Omental fat pad (tissue), 4 donors: Measurements from ENCODE around the gene SH3BP1. TPM values are rescaled to one million over a fixed set of nuclear protein-coding genes. Genes with fewer than 3 reads are reported as not detected.
"Not testable (repeated sequence)": the region's sequence is repeated elsewhere in the genome, so short reads cannot be mapped to it uniquely, and the experiment has no call there.

Source experiments
- ATAC-seq: fragments of 150-250 bp; one replicate; pipeline ENCODE4 v1.9.1; 2016; ENCODE audit warnings: mild to moderate bottlenecking, moderate library complexity; ENCODE audit not compliant: low FRiP score
- DNase-seq: peaks from one replicate; pipeline ENCODE4 v3.0.0-alpha.2; 2019; ENCODE audit warnings: low spot score
- total RNA-seq, 4 donors: library from RNA; depleted of rRNA; stranded (reverse); fragments of >200 nt; gene quantifications; one replicate each; pipeline ENCODE4 v1.1.0, GENCODE V29; 2016
- TF ChIP-seq, protein P1 (sequence below), 3 donors: fragments of 450-650 bp; IDR thresholded peaks; one replicate each; pipeline ENCODE4 v1.5.1; 2016 to 2017; ENCODE audit warnings: antibody characterized with exemption in 3 of 3, mild to moderate bottlenecking in 3 of 3, moderate library complexity in 2 of 3

Gene SH3BP1
- total RNA-seq, 4 donors from 2014 or later: 3.6 to 11.5 (median 8.2) TPM

DNA sequence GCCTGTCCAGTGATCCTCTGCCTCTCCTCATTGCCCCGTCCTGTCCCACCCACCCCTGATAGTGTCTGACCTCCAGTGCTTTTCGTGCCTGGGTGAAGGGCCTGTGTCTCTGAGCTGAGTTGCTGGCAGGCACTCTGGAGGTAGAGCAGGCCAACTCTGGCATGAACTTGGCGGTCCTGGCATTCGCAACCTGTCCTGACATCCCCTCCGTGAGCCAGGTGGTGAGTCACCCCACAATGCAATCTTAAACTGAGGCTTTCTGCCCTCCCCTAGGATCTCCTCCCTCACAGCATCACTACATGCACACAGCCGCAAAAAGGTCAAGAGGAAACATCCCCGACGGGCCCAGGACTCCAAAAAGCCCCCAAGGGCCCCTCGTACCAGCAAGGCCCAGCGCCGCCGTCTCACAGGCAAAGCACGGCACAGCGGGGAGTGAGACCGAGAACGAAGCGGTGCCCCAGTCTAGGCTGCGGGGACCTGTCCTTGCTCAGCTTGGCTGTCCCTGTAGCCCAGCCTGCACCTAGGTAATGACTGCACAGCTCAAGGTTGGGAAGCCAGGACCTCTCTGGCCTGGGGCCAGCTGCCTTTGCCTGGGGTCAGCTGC is 51.5 kb downstream of the SH3BP1 start:
- DNase-seq (no peak), ATAC-seq (peak; percentile 88)
- TF ChIP-seq, protein P1, sequence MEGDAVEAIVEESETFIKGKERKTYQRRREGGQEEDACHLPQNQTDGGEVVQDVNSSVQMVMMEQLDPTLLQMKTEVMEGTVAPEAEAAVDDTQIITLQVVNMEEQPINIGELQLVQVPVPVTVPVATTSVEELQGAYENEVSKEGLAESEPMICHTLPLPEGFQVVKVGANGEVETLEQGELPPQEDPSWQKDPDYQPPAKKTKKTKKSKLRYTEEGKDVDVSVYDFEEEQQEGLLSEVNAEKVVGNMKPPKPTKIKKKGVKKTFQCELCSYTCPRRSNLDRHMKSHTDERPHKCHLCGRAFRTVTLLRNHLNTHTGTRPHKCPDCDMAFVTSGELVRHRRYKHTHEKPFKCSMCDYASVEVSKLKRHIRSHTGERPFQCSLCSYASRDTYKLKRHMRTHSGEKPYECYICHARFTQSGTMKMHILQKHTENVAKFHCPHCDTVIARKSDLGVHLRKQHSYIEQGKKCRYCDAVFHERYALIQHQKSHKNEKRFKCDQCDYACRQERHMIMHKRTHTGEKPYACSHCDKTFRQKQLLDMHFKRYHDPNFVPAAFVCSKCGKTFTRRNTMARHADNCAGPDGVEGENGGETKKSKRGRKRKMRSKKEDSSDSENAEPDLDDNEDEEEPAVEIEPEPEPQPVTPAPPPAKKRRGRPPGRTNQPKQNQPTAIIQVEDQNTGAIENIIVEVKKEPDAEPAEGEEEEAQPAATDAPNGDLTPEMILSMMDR (IDR thresholded peaks at IDR 0.05): no peak

DNA sequence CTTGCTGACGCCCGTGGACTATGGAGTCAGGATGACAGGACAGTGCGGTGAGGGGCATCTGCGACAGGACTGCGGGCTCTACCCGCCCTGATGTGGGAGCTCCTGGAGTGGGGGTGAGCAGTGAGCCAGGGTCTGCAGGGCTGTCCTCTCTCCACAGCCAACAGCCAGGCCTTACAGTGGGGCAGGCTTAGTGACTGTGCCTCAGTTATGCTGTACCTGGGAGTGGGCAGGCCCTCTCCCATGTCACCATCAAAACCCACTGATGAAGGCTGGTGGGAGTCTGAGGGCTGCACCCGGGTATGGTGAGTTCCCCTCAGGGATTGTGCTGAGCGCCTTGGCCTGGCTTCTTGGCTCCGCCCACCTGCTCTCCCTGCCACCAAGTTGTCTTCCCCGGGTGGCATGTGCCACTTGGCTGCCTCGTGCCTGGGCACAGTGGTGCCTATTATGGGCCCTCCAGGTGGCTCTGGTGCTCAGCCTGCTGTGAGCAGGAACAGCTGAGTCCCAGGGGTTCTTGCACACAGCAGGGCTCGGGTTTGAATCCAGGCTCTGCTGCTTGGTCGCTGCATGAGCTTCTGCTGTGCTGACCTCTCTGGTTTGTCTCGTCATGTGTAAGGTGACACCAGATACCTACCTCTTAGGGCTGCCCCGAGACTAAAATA is 53.3 kb downstream of the SH3BP1 start:
- TF ChIP-seq, protein P1 (IDR thresholded peaks at IDR 0.05): no peak
- ATAC-seq (no peak), DNase-seq (no peak)

DNA sequence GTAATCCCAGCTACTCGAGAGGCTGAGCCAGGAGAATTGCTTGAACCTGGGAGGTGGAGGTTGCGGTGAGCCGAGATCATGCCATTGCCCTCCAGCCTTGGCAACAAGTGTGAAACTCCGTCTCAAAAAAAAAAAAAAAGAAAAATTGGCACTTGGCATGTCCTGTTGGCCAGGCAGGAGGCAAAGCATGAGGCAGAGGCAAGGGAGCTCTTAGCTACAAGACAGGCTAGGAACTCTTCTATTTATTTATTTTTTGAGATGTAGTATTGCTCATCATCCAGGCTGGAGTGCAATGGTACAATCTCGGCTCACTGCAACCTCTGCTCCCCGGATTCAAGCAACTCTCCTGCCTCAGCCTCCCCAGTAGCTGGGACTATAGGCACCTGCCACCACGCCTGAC is 54.7 kb downstream of the SH3BP1 start:
- ATAC-seq, DNase-seq: not testable (repeated sequence)

DNA sequence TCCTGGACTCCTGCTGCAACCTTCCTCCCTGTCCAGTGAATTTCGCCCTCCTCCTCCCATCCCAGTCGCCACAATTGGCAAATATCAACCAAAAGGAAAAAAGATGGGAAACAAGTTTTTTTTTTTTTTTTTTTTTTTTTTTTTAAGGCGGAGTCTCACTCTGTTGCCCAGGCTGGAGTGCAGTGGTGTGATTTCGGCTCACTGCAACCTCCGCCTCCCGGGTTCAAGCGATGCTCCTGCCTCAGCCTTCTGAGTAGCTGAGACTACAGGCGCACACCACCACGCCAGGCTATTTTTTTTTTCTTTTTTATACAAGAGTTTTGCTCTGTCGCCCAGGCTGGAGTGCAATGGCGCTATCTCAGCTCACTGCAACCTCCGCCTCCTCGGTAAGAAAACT is 56.8 kb downstream of the SH3BP1 start:
- DNase-seq, ATAC-seq: not testable (repeated sequence)

DNA sequence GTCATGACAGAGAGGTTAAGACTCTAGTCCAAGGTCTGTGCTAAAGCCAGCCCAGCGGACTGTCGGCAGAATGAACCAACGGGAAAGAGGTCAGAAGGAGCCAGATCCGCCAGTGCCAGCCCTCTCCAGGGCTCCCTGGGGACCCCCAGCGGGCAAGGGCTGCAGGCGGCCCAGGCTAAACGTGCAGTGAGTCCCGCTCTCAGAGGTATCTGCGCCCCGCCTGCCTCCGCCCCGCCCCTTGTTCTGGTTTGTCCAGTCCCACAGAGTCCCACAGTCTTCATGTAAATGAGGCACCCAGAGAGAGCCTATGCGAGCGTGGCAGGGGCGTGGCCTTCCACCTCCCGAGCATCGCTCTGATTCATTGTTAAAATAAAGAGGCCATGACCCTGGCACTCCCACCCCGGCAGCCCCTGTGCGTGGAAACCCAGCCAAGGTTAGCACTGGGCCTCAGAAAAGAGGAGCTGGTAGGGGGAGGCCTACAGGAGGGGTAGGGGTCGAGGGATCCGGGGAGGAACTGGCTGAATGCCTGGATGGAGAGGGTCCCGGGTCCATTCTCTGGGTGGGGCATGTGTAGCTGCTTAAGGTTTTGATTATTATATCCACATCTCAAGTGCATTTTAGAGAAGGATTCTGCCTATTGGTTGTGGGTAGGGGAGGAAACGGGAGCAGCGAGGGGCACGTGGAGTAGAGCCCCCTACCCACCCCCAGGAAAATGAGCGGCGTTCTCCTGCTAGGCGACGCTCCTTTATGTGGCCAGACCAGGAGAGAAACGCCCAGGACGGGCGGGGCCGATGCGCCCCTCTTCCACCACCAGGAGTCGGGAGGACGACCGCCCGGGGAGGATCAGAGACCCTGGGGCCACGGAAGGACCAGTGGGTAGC is 57.4 kb downstream of the SH3BP1 start, which contains the start of gene TRIOBP:
Gene TRIOBP, plus strand, starts transcription at position 392 of the 881 bp plus-strand sequence. CDS start 4,318 bp downstream, outside the sequence.
- DNase-seq (peak; percentile 91), ATAC-seq (peak; percentile 98)
- TF ChIP-seq, protein P1 (IDR thresholded peaks at IDR 0.05): no peak

DNA sequence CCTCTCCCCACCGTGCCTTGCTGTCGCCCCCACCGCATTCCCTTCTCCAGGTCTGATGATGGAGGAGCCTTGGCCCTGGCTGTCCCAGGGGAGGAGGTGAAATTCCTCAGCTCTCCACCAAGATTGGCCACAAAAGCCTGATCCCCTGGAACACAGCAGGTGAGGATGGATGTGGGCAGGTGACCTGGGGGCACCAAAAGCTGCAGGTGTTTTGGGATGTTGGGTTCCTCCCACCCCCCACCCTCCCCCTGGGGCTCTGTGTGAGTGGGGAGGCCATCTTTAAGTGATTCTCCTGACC is 58.0 kb downstream of the SH3BP1 start:
- ATAC-seq (no peak), DNase-seq (no peak)
- TF ChIP-seq, protein P1 (IDR thresholded peaks at IDR 0.05): no peak

DNA sequence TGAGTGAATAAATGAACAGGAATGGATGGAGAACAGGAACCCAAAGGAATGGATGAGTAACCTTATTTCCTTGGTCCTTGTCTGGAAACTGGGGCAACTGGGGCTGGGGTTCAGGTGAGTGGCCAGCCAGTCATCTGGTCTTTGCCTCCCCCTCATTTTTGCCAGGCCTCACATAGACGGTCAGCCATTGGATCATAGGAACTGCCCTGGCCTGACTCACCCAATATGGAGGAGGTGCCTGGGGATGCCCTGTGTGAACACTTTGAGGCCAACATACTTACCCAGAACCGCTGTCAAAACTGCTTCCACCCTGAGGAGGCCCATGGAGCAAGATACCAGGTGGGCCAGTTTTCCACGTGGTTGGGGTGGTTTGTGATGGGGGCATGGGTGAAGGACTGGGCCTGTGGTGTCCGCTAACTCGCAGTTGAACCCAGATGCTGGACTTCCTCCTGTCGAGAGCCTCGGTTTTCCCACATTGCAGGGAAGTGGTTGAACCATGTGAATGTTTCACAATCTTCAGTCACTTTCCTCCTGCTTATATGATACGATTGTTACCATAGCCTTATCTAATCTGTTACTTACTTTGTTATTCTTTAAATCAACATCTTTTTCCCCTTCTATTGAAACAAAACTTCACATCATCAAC is 61.8 kb downstream of the SH3BP1 start:
- DNase-seq: no peak
- TF ChIP-seq, protein P1 (IDR thresholded peaks at IDR 0.05): no peak
- peak; percentile 17 for ATAC-seq
